ENCODE data around the gene NRP2.

Gene NRP2

DNA sequence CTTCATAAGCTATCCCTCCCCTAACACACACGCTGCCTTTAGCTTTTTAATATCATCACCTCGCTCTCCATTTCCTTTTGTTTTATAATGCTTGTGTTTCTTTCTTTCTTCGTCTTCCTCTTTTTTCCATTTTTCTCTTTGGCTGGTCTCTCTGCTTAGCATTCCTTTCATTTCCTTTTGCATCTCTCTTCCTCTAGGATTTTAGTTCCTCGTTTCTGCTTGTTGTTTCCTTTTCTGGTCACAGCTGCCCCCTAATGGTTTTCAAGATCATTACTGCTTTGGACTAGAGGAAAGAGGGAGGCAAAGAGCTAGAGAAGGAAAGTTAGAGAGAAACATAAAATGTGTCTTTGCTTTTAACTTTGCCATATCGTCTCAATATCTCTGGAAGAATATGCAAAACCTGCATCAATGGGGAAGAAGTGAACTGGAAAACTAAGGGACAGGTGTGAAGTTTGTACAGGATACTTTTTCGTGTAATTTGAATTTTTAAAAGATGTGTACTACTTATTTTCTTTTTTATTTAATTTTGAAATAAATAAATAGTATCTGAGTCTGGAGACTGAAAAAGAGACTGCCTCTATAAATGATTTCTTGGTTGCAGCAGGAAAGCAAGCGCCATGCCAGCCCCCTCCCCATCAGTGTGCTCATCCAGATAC, 6.3 kb upstream of the NRP2 start:
- TF ChIP-seq CTCF (IDR thresholded peaks at IDR 0.05; ENCODE audit: borderline replicate concordance, insufficient read depth, low read depth, low read length): peak; percentile 63
- H3K4me3 ChIP-seq (ENCODE audit: low read depth, low read length): no peak overlapping the region

GRCh38 chr2:205678541-205679142, 3.7 kb upstream of the NRP2 start:
- TF ChIP-seq CTCF (IDR thresholded peaks at IDR 0.05; ENCODE audit: borderline replicate concordance, insufficient read depth, low read depth, low read length): no peak
- H3K4me3 ChIP-seq (ENCODE audit: low read depth, low read length): no peak overlapping the region

DNA sequence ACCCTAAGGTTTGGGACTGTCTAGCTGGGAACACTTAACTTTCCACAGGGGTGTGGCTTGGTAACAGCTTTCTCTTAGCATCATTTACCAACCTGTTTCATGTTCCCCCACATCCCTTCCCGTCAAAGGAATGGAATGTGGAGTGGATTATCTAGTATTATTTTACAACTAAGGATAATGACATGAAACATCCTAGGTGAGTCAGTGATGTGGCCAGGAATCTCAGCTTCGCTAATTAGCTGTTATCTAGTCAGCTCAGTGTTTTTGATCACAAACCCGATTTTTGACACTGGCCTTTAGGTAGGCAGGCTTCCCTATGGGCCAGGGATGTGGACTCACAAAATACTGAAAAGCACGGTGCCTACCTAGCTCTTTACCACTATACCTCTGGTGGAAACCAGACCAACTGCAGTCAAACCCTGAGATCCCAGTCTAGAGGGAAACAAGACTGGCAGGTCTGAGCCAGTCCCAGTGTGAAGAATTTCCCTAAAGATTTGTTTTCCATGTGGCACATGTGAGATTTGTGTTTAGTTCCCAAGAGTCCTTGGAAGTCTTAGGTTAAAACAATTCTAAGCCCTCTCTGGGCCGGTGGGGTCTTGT, 2.8 kb upstream of the NRP2 start:
- TF ChIP-seq CTCF (IDR thresholded peaks at IDR 0.05; ENCODE audit: borderline replicate concordance, insufficient read depth, low read depth, low read length): no peak
- no peak overlapping the region for H3K4me3 ChIP-seq (ENCODE audit: low read depth, low read length)

- H3K4me3 ChIP-seq (ENCODE audit: low read depth, low read length): no peak overlapping the region
- peak; percentile 65 for TF ChIP-seq CTCF (IDR thresholded peaks at IDR 0.05; ENCODE audit: borderline replicate concordance, insufficient read depth, low read depth, low read length)
These were observed 2.2 kb upstream of the NRP2 start for GRCh38 chr2:205680067-205680466.

DNA sequence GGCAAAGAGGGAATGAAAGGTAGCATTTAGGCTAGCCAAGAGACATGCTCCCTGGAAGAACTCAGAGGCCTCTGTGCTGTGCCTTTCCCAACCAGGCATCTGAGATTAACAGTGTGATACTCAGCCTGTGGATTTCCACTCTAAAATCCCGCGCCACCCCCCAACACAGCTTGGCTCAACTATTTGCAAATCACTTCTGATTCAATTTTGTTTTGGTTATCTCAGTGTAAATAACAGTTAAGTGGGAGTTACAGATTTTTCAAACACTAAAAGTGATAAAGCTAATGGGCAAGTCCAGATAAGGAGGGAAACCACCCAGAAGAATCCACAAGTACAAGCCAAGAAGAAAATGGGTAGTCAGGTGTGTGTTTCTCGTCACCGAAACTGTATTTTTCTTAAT, 1.4 kb upstream of the NRP2 start:
- no peak overlapping the region for H3K4me3 ChIP-seq (ENCODE audit: low read depth, low read length)
- TF ChIP-seq CTCF (IDR thresholded peaks at IDR 0.05; ENCODE audit: borderline replicate concordance, insufficient read depth, low read depth, low read length): no peak

DNA sequence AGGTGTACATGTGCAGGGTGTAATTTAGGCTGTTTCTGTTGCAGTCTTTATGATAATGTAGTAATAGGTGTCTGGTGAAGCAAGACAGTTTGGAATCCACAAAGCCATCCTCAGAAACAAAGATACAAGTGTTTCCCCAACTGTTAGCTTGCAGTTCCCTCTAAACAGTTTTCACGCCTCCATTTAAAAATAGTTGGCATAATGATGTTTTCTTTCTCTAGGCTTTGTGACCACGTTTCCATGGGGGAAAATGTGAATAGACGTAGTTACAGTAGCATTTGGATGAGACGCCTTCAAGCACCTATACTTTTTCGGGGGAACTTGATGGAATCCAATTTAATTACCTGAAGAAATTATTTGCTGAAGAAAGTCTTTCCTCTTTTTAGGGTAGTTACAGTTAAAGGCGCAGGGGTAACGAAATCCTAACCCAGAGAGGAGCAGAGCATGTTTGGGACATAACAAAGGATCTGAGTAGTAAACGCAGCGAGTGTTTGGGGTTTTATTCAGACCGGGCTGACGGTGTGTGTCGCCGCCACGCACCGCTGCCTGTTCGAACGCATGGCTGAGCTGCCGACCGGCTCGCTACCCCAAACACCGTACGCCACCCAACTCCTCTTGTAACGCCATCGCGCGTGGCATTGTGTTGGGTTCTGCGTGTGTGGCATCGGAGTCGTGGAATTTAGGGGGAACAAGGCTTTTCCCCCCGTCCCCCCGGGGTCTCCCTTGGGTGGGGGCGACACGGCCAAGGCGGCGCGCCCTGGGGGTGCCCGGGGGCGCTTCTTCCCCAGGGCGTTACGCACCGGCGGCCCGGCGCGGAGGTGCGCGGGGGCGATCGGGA, 681 bp upstream of the NRP2 start:
- peak overlapping the region; percentile 54 for H3K4me3 ChIP-seq (ENCODE audit: low read depth, low read length)

More for the DNA sequence above, 681 bp upstream of the NRP2 start:
- TF ChIP-seq CTCF (IDR thresholded peaks at IDR 0.05; ENCODE audit: borderline replicate concordance, insufficient read depth, low read depth, low read length): no peak
